Right lobe of liver (tissue), 6 donors: ENCODE measurements around the gene SNPH. TPM values are rescaled to one million over a fixed set of nuclear protein-coding genes. Genes with fewer than 3 reads are reported as not detected.

Source experiments
- ATAC-seq, 4 donors: fragments of 200-7000 bp; cut with Tn5 transposase; one replicate each; pipeline ENCODE4 v1.9.1; 2020; ENCODE audit warnings: mild to moderate bottlenecking in 4 of 4, moderate library complexity in 4 of 4
- DNase-seq, 3 donors: peaks; one replicate each; pipeline ENCODE4 v3.0.0-alpha.2; 2020
- H3K27ac ChIP-seq, 3 donors: fragments of 200-600 bp; one replicate each; pipeline ENCODE4 v1.8.0; 2022
- H3K27me3 ChIP-seq, 2 donors: fragments of 200-600 bp; one replicate each; pipeline ENCODE4 v1.8.0; 2022
- H3K36me3 ChIP-seq, 4 donors: fragments of 200-600 bp; sonication (generic) in 1 of 4; one replicate each; pipeline versions ENCODE4 v1.5.1 to v1.8.0; 2017 to 2022; ENCODE audit warnings: control low read depth in 1 of 4
- H3K4me1 ChIP-seq, 4 donors: fragments of 200-600 bp; sonication (generic) in 1 of 4; one replicate each; pipeline versions ENCODE4 v1.5.1 to v1.8.0; 2017 to 2022; ENCODE audit warnings: control low read depth in 1 of 4
- H3K4me3 ChIP-seq, 3 donors: fragments of 200-600 bp; one replicate each; pipeline ENCODE4 v1.8.0; 2022
- H3K9me3 ChIP-seq, 4 donors: fragments of 200-600 bp; sonication (generic) in 1 of 4; one replicate each; pipeline versions ENCODE4 v1.5.1 to v1.8.0; 2017 to 2022; ENCODE audit warnings: control low read depth in 1 of 4
- CTCF ChIP-seq, 4 donors: fragments of 200-600 bp in 3 of 4; fragments of 450-650 bp in 1 of 4; IDR thresholded peaks; one replicate each; pipeline versions ENCODE4 v1.5.1 to v1.8.0; 2016 to 2022; ENCODE audit warnings: antibody characterized with exemption in 4 of 4, mild to moderate bottlenecking in 2 of 4
- POLR2A ChIP-seq: fragments of 450-650 bp; IDR thresholded peaks from one replicate; pipeline ENCODE4 v1.6.1; 2017; ENCODE audit warnings: antibody characterized with exemption, mild to moderate bottlenecking
- WGBS: methylation state at CpG from one replicate; pipeline ENCODE4 v1.1.6; 2018; ENCODE audit warnings: low coverage, low lambda C conversion rate; ENCODE audit not compliant: insufficient coverage; ENCODE audit errors: missing lambda C conversion rate; 5-methylcytosine and 5-hydroxymethylcytosine counted together
- intact Hi-C, 2 donors: fragments of 100-400 bp; cut with DNase I; formaldehyde crosslinking; loops; one replicate each; pipeline versions ENCODE4 v1.11.2 to v1.14.1; 2022
- total RNA-seq, 6 experiments: library from RNA; depleted of rRNA in 2 of 6; stranded (reverse); fragments of >200 nt in 2 of 6; fragmentation: NEBNext Ultra II Directional in 3 of 6; extraction: Animal tissue kit (Norgen Biotek cat#: 25700) in 3 of 6; gene quantifications; one replicate each; pipeline versions ENCODE4 v1.1.0 to v1.2.4, GENCODE V29; 2016 to 2023
- donor health status: DM: no; HTN: yes; CAD: no.
- donor health status: DM: no; HTN: no; CAD: no.
- donor health status: DM: no; HTN: no; CAD: no.
- donor health status: DM: no; HTN: yes; CAD: no.
- donor health status: DM: no; HTN: yes; CAD: no.

Gene SNPH
- total RNA-seq, 6 experiments from 2014 or later: 0.11 to 0.61 (median 0.12) TPM

DNA sequence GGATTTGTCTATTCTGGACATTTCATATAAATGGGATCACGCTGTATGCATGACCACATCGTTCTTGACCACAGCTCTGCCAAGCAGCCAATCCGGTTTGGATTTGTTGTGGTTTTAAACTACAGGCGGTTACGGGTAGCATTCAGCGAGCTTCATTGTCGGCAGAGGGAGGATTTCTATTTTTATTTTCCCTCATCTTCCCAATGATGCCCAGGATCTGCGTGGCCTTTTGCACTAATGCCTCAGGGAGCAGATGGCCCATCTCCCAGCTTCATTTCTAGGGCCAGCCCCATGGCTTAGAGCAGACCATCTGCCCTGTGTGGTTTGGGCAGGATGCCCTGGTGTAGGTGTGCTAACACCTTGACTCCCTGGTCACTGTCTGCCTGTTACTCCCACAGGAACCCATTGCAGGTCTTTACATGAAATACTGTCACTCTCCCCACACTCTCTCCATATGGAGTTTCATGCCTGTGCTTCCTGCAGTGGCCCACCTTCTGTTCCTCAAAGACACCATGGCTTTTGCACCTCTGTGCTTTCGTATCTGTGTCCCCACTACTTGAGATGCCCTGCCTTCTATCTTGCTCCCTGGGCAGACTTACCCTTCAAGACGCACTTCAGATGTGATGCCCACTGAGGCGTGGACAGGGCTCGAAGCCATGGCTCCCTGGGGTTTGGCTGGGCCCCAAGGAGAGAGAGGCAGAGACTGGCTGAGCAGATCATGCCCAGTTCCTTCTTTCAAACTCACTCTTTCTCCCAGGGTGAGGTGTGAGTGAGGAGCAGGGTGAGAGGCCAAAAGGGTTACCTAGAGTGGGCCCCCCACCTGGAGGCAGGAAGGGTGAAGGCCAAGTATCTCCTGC is 36.8 kb downstream of the SNPH start:
- Histone ChIP-seq H3K36me3 (no peaks in the 10 kb centered on the region), H3K9me3 (no peaks in the 10 kb centered on the region), H3K4me1 (no peaks in the 10 kb centered on the region), H3K27me3 (no peaks in the 10 kb centered on the region), H3K4me3 (no peak overlapping the region), H3K27ac (no peak overlapping the region)
- ATAC-seq (peak in 2 of 4 donors; percentile 13 to 15), DNase-seq (no peak)
- TF ChIP-seq CTCF (IDR thresholded peaks at IDR 0.05) (no peak), POLR2A (no peak)
- intact Hi-C loops: no loop called here
- WGBS: 73% methylated on average over 9 of the region's 12 CpGs

DNA sequence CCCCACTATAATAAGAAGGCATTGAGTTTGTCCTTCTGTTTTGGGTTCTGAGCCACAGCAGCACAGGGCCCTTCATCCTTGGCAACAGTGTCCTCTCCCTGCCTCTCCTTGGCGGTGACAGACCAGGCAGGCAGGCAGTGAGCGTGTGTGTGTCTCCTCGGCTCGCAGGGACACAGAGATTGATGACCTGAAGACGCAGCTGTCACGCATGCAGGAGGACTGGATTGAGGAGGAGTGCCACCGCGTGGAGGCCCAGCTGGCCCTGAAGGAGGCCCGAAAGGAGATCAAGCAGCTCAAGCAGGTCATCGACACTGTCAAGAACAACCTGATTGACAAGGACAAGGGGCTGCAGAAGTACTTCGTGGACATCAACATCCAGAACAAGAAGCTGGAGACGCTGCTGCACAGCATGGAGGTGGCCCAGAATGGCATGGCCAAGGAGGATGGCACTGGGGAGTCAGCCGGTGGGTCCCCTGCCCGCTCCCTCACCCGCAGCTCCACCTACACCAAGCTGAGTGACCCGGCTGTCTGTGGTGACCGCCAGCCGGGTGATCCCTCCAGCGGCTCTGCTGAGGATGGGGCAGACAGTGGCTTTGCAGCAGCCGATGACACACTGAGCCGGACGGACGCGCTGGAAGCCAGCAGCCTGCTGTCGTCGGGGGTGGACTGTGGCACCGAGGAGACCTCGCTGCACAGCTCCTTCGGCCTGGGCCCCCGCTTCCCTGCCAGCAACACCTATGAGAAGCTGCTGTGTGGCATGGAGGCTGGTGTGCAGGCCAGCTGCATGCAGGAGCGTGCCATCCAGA is 38.8 kb downstream of the SNPH start:
- 60% methylated on average over 1 of the region's 31 CpGs for WGBS
- peak in 1 of 4 donors; percentile 10 for ATAC-seq
- DNase-seq: no peak
- intact Hi-C loops: no loop called here
- H3K27me3 ChIP-seq: no peaks in the 10 kb centered on the region
- H3K9me3 ChIP-seq: no peaks in the 10 kb centered on the region
- no peaks in the 10 kb centered on the region for H3K4me1 ChIP-seq
- TF ChIP-seq CTCF (IDR thresholded peaks at IDR 0.05): no peak
- TF ChIP-seq POLR2A: no peak
- H3K36me3 ChIP-seq: no peaks in the 10 kb centered on the region
- H3K4me3 ChIP-seq: no peak overlapping the region
- H3K27ac ChIP-seq: no peak overlapping the region

GRCh38 chr20:1305712-1306111 is 39.6 kb downstream of the SNPH start:
- no peaks in the 10 kb centered on the region for H3K4me1 ChIP-seq
- H3K36me3 ChIP-seq: no peaks in the 10 kb centered on the region
- no peak overlapping the region for H3K4me3 ChIP-seq
- intact Hi-C loops: no loop called here
- no peak for TF ChIP-seq CTCF (IDR thresholded peaks at IDR 0.05)
- no peak for TF ChIP-seq POLR2A
- H3K27me3 ChIP-seq: no peaks in the 10 kb centered on the region
- WGBS: 91% methylated on average over 13 of the region's 24 CpGs
- H3K27ac ChIP-seq: no peak overlapping the region
- H3K9me3 ChIP-seq: no peaks in the 10 kb centered on the region
- DNase-seq (no peak), ATAC-seq (no peak)

DNA sequence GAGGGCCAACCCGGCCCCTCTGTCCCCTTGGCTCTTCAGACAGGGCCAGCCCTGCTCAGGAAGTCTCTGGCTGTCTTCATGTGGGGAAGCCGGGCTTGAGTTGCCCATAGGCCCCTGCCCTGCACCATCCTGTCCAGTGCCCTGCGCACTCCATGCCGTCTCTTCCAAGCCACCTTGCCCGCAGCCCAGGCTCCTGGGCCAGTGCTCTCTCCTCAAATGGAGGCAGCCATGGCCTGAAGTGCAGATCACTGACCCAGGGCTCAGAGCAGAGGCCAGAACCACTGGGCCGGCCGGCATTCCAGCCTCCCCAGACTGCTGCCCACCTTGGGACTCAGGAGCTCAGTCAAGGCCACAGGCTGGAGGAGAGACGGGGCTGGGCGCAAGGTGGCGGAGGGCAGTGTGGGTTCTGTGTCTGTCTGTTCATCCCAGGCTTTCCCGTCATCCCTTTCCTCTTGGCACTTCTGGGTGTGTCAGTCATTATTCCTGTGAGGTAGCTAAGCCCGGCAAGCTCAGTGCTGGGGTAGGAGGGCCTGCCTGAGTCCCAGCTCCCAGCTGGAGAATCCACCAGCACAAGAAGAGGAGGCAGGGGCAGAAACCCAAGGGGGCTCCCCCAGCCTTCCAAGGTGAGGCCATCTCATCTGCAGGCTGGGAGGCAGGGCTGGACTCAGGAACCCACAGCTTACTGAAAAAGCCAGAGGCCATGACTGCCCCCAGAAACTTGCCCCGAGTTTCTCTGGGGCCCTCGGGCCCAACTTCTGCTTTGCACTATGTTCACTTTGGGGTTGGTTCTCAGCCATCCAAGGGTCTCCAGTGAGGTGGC is 40.4 kb downstream of the SNPH start:
- intact Hi-C loops: no loop called here
- H3K27ac ChIP-seq: no peak overlapping the region
- no peaks in the 10 kb centered on the region for H3K36me3 ChIP-seq
- no peaks in the 10 kb centered on the region for H3K4me1 ChIP-seq
- 83% methylated on average over 3 of the region's 14 CpGs for WGBS
- ATAC-seq (no peak), DNase-seq (no peak)
- H3K9me3 ChIP-seq: no peaks in the 10 kb centered on the region
- no peak overlapping the region for H3K4me3 ChIP-seq
- H3K27me3 ChIP-seq: no peaks in the 10 kb centered on the region
- TF ChIP-seq POLR2A: no peak
- no peak for TF ChIP-seq CTCF (IDR thresholded peaks at IDR 0.05)
